ENCODE data around the gene LURAP1L. TPM values are rescaled to one million over a fixed set of nuclear protein-coding genes. Genes with fewer than 3 reads are reported as not detected.

LURAP1L gene
- total RNA-seq, 2 experiments from 2014 or later, result not detected

DNA sequence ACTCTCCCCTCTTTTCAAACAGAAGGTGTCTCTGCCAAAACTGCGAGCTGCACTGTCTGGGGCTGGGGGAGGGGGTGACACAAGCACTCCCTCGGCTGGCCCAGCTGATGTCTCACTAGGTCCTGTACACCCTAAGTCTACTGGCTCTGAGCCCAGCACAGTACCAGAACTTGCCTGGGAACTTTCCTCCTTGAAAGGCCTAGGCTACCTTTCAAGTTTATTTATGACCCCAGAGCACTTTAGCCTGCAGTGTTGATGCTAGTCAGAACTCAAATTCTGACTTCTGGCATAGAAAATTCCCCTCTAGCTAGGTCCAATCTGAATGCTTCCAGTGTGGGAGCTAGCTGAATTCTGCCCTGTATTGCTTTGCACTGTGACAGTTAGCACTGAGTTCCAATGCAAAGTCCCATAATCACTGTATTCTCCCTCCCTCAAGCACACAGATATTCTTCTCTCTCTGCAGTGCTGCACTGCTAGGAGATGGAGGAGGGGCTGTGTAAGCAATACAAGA, 10.5 kb downstream of the LURAP1L start:
- TF ChIP-seq EZH2phosphoT487 (IDR thresholded peaks at IDR 0.05; ENCODE audit: borderline replicate concordance, low read depth, low read length) (no peak), CTCF (conservative IDR thresholded peaks at IDR 0.05; ENCODE audit: low read length) (no peak)
- Histone ChIP-seq H4K20me1 (ENCODE audit: insufficient read depth, low read length) (no peaks in the 10 kb centered on the region), H3K36me3 (ENCODE audit: insufficient read depth, low read length) (no peaks in the 10 kb centered on the region), H3K27ac (ENCODE audit: low read depth, low read length, poor library complexity, severe bottlenecking) (no peak overlapping the region), H3K9me3 (ENCODE audit: low read length) (no peaks in the 10 kb centered on the region), H2AFZ (ENCODE audit: low read length) (no peak overlapping the region), H3K4me3 (ENCODE audit: low read depth, low read length, poor library complexity, severe bottlenecking) (no peak overlapping the region), H3K9me2 (ENCODE audit: insufficient read depth, low read length) (no peaks in the 10 kb centered on the region), H3K79me2 (ENCODE audit: insufficient read depth, low read depth, low read length) (no peaks in the 10 kb centered on the region), H3K4me1 (ENCODE audit: insufficient read depth, low read length, poor library complexity, severe bottlenecking) (no peaks in the 10 kb centered on the region), H3K4me2 (ENCODE audit: low read length) (no peak overlapping the region)
- CTCF ChIA-PET (ENCODE audit: unreplicated experiment), result no interaction called here
- no TSS peak for BruUV-seq (replicated peaks)
- DNase-seq (ENCODE audit: low spot score), result no peak
- intact Hi-C loops (cut with micrococcal nuclease; ENCODE audit: unreplicated experiment), result no loop called here
- POLR2A ChIA-PET, result no interaction called here

DNA sequence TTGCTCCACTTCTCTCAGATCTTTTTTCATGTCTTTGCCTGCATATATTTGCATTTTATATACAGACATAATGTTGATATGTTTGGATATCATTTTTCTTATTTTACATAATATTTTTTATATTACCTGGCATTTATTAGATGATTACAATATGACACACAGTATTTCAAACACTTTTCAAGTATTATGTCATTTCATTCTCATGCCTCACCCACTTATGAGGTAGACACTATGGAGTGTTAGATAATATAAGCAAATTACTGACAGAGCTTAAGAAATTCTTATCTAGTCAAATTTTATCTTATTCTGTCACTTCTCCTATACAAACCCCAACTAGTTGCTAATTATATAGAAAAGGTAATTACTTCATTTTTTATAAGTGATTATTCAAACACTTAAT, 11.1 kb downstream of the LURAP1L start:
- H3K9me2 ChIP-seq (ENCODE audit: insufficient read depth, low read length), result no peaks in the 10 kb centered on the region
- H2AFZ ChIP-seq (ENCODE audit: low read length), result no peak overlapping the region
- no peak for DNase-seq (ENCODE audit: low spot score)
- no peak overlapping the region for H3K4me2 ChIP-seq (ENCODE audit: low read length)
- intact Hi-C loops (cut with micrococcal nuclease; ENCODE audit: unreplicated experiment), result no loop called here
- H3K9me3 ChIP-seq (ENCODE audit: low read length), result no peaks in the 10 kb centered on the region
- H3K4me3 ChIP-seq (ENCODE audit: low read depth, low read length, poor library complexity, severe bottlenecking), result no peak overlapping the region
- no TSS peak for BruUV-seq (replicated peaks)
- H3K36me3 ChIP-seq (ENCODE audit: insufficient read depth, low read length), result no peaks in the 10 kb centered on the region
- ChIA-PET CTCF (ENCODE audit: unreplicated experiment) (no interaction called here), POLR2A (interaction anchor here (0.7 kb wide), 1 partner anchor 65 kb away, joined by 3 read pairs; no protein-coding TSS in a partner anchor)
- H3K4me1 ChIP-seq (ENCODE audit: insufficient read depth, low read length, poor library complexity, severe bottlenecking), result no peaks in the 10 kb centered on the region
- H3K27ac ChIP-seq (ENCODE audit: low read depth, low read length, poor library complexity, severe bottlenecking), result no peak overlapping the region
- TF ChIP-seq CTCF (conservative IDR thresholded peaks at IDR 0.05; ENCODE audit: low read length) (no peak), EZH2phosphoT487 (IDR thresholded peaks at IDR 0.05; ENCODE audit: borderline replicate concordance, low read depth, low read length) (no peak)
- H3K79me2 ChIP-seq (ENCODE audit: insufficient read depth, low read depth, low read length), result no peaks in the 10 kb centered on the region
- no peaks in the 10 kb centered on the region for H4K20me1 ChIP-seq (ENCODE audit: insufficient read depth, low read length)

DNA sequence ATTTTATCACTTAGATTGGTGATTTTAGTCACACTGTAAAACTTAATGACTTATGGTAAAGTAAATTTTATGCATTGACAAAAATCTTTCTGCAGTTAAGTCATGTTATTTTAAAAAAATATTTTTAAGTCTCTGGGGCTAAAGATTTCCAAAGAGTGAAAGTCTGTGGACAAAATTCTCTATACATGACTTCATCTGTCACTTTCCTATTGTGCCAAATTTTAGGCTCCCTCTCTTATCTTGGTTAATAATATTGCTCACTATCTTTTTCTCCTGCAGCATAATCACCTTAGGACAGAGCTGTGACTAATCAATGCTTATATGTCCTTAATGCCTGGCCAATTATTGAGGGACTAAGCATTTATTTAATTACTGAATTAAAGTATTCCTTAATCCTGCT, 15.2 kb downstream of the LURAP1L start:
- intact Hi-C loops (cut with micrococcal nuclease; ENCODE audit: unreplicated experiment), result no loop called here
- Histone ChIP-seq H3K4me1 (ENCODE audit: insufficient read depth, low read length, poor library complexity, severe bottlenecking) (no peaks in the 10 kb centered on the region), H3K9me2 (ENCODE audit: insufficient read depth, low read length) (no peaks in the 10 kb centered on the region), H3K4me2 (ENCODE audit: low read length) (no peak overlapping the region), H3K4me3 (ENCODE audit: low read depth, low read length, poor library complexity, severe bottlenecking) (no peak overlapping the region), H2AFZ (ENCODE audit: low read length) (no peak overlapping the region), H3K36me3 (ENCODE audit: insufficient read depth, low read length) (no peaks in the 10 kb centered on the region), H4K20me1 (ENCODE audit: insufficient read depth, low read length) (no peaks in the 10 kb centered on the region; the same call in 1 of the 2 replicates), H3K27ac (ENCODE audit: low read depth, low read length, poor library complexity, severe bottlenecking) (no peak overlapping the region), H3K9me3 (ENCODE audit: low read length) (no peaks in the 10 kb centered on the region), H3K79me2 (ENCODE audit: insufficient read depth, low read depth, low read length) (no peaks in the 10 kb centered on the region)
- TF ChIP-seq EZH2phosphoT487 (IDR thresholded peaks at IDR 0.05; ENCODE audit: borderline replicate concordance, low read depth, low read length), result no peak
- TF ChIP-seq CTCF (conservative IDR thresholded peaks at IDR 0.05; ENCODE audit: low read length), result no peak
- ChIA-PET CTCF (ENCODE audit: unreplicated experiment) (no interaction called here), POLR2A (no interaction called here)
- BruUV-seq (replicated peaks), result no TSS peak
- no peak for DNase-seq (ENCODE audit: low spot score)

All from OCI-LY7 (cell line).